A549 (cell line): ENCODE data around the gene AKR1E2. TPM values are rescaled to one million over a fixed set of nuclear protein-coding genes. Genes with fewer than 3 reads are reported as not detected.

Experiments
- ATAC-seq, 2 experiments: fragments of 200-7000 bp in 1 of 2; fragments of >200 bp in 1 of 2; cut with Nextera tagmentation in 1 of 2; cut with Tn5 transposase in 1 of 2; 3 replicates each; pipeline versions ENCODE4 v1.8.0 to v1.9.1; 2018 to 2020; ENCODE audit warnings: mild to moderate bottlenecking in 1 of 2, moderate library complexity in 1 of 2
- CTCF ChIA-PET: fragments of 300-600 bp; sonication (Branson Sonifier 250); formaldehyde crosslinking; extraction: SDS; loops from one replicate; lab custom pipeline; 2021; ENCODE audit warnings: antibody characterized with exemption, inconsistent platforms; lab: Yijun Ruan, JAX
- POLR2A ChIA-PET: fragments of 350-600 bp; formaldehyde crosslinking; extraction: SDS; loops from one replicate; lab custom pipeline; 2021; ENCODE audit warnings: antibody characterized with exemption, inconsistent platforms; lab: Yijun Ruan, JAX
- DNase-seq, 2 experiments: peaks; one replicate each; pipeline versions ENCODE4 v3.0.0 to v3.0.0-alpha.2; 2011 to 2016; ENCODE audit warnings: low read depth in 1 of 2, low spot score in 1 of 2
- FAIRE-seq: peaks from 2 replicates; lab custom pipeline; 2011; peaks lifted over from hg19 to GRCh38; lab: Jason Lieb, UNC
- H3K27ac ChIP-seq, 2 experiments: fragments of >200 bp; sonication (Bioruptor Twin); formaldehyde crosslinking; 3 replicates each; pipeline ENCODE4 v1.5.1; 2016 to 2017
- H3K4me1 ChIP-seq: fragments of >200 bp; sonication (Bioruptor Twin); formaldehyde crosslinking; 3 replicates; pipeline ENCODE4 v1.6.1; 2016
- H3K4me2 ChIP-seq: fragments of >200 bp; sonication (Bioruptor Twin); formaldehyde crosslinking; 3 replicates; pipeline ENCODE4 v1.6.1; 2016
- H3K4me3 ChIP-seq: fragments of >200 bp; sonication (Bioruptor Twin); formaldehyde crosslinking; 3 replicates; pipeline ENCODE4 v1.5.1; 2016
- H3K9me3 ChIP-seq: fragments of >200 bp; sonication (Bioruptor Twin); formaldehyde crosslinking; 3 replicates; pipeline ENCODE4 v1.6.1; 2016
- BCL3 ChIP-seq: fragments of >200 bp; sonication (Bioruptor Twin); formaldehyde crosslinking; IDR thresholded peaks from 3 replicates; pipeline ENCODE4 v1.6.1; 2016
- CTCF ChIP-seq: fragments of >200 bp; sonication (Bioruptor Twin); formaldehyde crosslinking; IDR thresholded peaks from 3 replicates; pipeline ENCODE4 v1.5.1; 2016
- FOXS1 ChIP-seq: fragments of 250-450 bp; sonication (Bioruptor Pico); IDR thresholded peaks from 2 replicates; pipeline ENCODE4 v1.5.0; 2020; ENCODE audit warnings: mild to moderate bottlenecking, moderate library complexity
- HDAC2 ChIP-seq: fragments of 200-600 bp; sonication (generic); IDR thresholded peaks from 2 replicates; pipeline ENCODE4 v1.6.1; 2016
- HOXA7 ChIP-seq: fragments of 250-450 bp; sonication (Bioruptor Pico); IDR thresholded peaks from 2 replicates; pipeline ENCODE4 v1.5.0; 2020; ENCODE audit warnings: mild to moderate bottlenecking, moderate library complexity
- HOXB13 ChIP-seq: fragments of 250-450 bp; sonication (Bioruptor Pico); IDR thresholded peaks from 2 replicates; pipeline ENCODE4 v1.5.0; 2020; ENCODE audit warnings: low read depth, mild to moderate bottlenecking, moderate library complexity
- JUN ChIP-seq, 2 experiments: fragments of >200 bp; sonication (Bioruptor Twin); formaldehyde crosslinking; IDR thresholded peaks; 2 replicates in 1 of 2; 3 replicates in 1 of 2; pipeline ENCODE4 v1.6.1; 2016 to 2017
- KDM1A ChIP-seq: fragments of 200-600 bp; sonication (generic); IDR thresholded peaks from 2 replicates; pipeline ENCODE4 v1.6.1; 2016; ENCODE audit warnings: low read depth, mild to moderate bottlenecking
- MAFK ChIP-seq: fragments of 450-650 bp; IDR thresholded peaks from 2 replicates; pipeline ENCODE4 v1.6.1; 2014; ENCODE audit not compliant: partially characterized antibody
- NPAS2 ChIP-seq: fragments of 250-450 bp; sonication (Bioruptor Pico); IDR thresholded peaks from 2 replicates; pipeline ENCODE4 v1.8.0; 2022; ENCODE audit warnings: mild to moderate bottlenecking, moderate library complexity, borderline replicate concordance
- NR3C1 ChIP-seq: fragments of >200 bp; sonication (Bioruptor Twin); formaldehyde crosslinking; IDR thresholded peaks from 3 replicates; pipeline ENCODE4 v1.6.1; 2017
- PBX3 ChIP-seq: IDR thresholded peaks from 2 replicates; pipeline ENCODE4 v1.6.1; 2012
- RAD21 ChIP-seq, 2 experiments: fragments of >200 bp in 1 of 2; sonication (Bioruptor Twin) in 1 of 2; formaldehyde crosslinking in 1 of 2; IDR thresholded peaks in 1 of 2; conservative IDR thresholded peaks in 1 of 2; 2 replicates in 1 of 2; 3 replicates in 1 of 2; pipeline ENCODE4 v1.6.1; 2012 to 2018; ENCODE audit warnings: inconsistent platforms in 1 of 2
- REST ChIP-seq: fragments of 200-600 bp; sonication (generic); IDR thresholded peaks from 2 replicates; pipeline ENCODE4 v1.6.1; 2016; ENCODE audit warnings: antibody characterized with exemption, mild to moderate bottlenecking, moderate library complexity
- RNF2 ChIP-seq: fragments of 200-600 bp; sonication (generic); IDR thresholded peaks from 2 replicates; pipeline ENCODE4 v1.6.1; 2016; ENCODE audit warnings: low read depth, mild to moderate bottlenecking, antibody characterized with exemption, moderate library complexity, borderline replicate concordance
- TP53 ChIP-seq: fragments of 250-450 bp; sonication (Bioruptor Pico); IDR thresholded peaks from 2 replicates; pipeline ENCODE4 v1.5.0; 2021; ENCODE audit warnings: mild to moderate bottlenecking, moderate library complexity
- ZC3H11A ChIP-seq: fragments of 450-650 bp; IDR thresholded peaks from 2 replicates; pipeline ENCODE4 v1.6.1; 2014; ENCODE audit warnings: antibody characterized with exemption, mild to moderate bottlenecking
- WGBS: methylation state at CpG from one replicate; pipeline ENCODE4 v1.1.6; 2017; ENCODE audit errors: missing lambda C conversion rate; 5-methylcytosine and 5-hydroxymethylcytosine counted together
- polyA plus RNA-seq, 4 experiments: library from polyadenylated mRNA; depleted of rRNA in 3 of 4; stranded (reverse); fragments of >200 nt; fragmentation: RNase III in 1 of 4; extraction: RNeasy Plus Mini Kit Qiagen cat#74134 plus additional on column Dnase treatment in 1 of 4; gene quantifications; 2 replicates in 3 of 4; 3 replicates in 1 of 4; pipeline ENCODE4 v1.2.3, GENCODE V29; 2011 to 2017
- TF ChIP-seq, protein P1 (sequence below): IDR thresholded peaks from 2 replicates; pipeline ENCODE4 v1.6.1; 2012

The AKR1E2 gene
- polyA plus RNA-seq, 2 of the 4 experiments (the other 2 are of a cell fraction), result 11.2 to 17.5 TPM

GRCh38 chr10:4825456-4825867 is 545 bp upstream of the AKR1E2 start:
- peaks cover 33% of the 10 kb centered on the region; the same call in 2 of the 3 replicates for H3K4me1 ChIP-seq
- peak overlapping the region; percentile 85 for H3K4me2 ChIP-seq
- H3K27ac ChIP-seq, result peak overlapping the region; percentile 59 to 96
- FAIRE-seq (no peak), ATAC-seq (no peak), DNase-seq (no peak)
- H3K9me3 ChIP-seq, result peaks cover 5% of the 10 kb centered on the region
- WGBS, result 97% methylated on average over 15 of the region's 16 CpGs
- POLR2A ChIA-PET, result interaction anchor here (1.0 to 1.9 kb wide), 6 partner anchors 12 to 245 kb away, joined by 4 to 18 read pairs (median 11); partner anchors contain the start of gene AKR1C1
- CTCF ChIA-PET, result interaction anchor here (0.8 to 8.0 kb wide), 7 partner anchors 11 to 608 kb away, joined by 3 to 67 read pairs (median 5); no protein-coding TSS in a partner anchor
- TF ChIP-seq RNF2 (peak; percentile 83; the same call in 1 of the 2 replicates), RAD21 (conservative IDR thresholded peaks at IDR 0.05 in 1 of 2, IDR thresholded peaks at IDR 0.05 in 1 of 2) (no peak), ZC3H11A (no peak)
- peak overlapping the region; percentile 77; the same call in 2 of the 3 replicates for H3K4me3 ChIP-seq

GRCh38 chr10:4826792-4827324 is 851 bp downstream of the AKR1E2 start:
- CTCF ChIA-PET, result interaction anchor here (0.6 to 8.0 kb wide), 11 partner anchors 9 to 1575 kb away, joined by 3 to 67 read pairs (median 4); no protein-coding TSS in a partner anchor
- Histone ChIP-seq H3K4me3 (peak overlapping the region; percentile 77), H3K4me1 (peaks cover 33% of the 10 kb centered on the region; the same call in 2 of the 3 replicates), H3K27ac (peak overlapping the region; percentile 93 to 96), H3K9me3 (peaks cover 5% of the 10 kb centered on the region), H3K4me2 (peak overlapping the region; percentile 85)
- peak; percentile 73 for TF ChIP-seq MAFK
- no peak for TF ChIP-seq HOXB13 (CRISPR knock-in tag)
- 0 out of 2 replicates have a peak, but pooled peaks have one; percentile 37 for TF ChIP-seq HOXA7 (CRISPR knock-in tag)
- TF ChIP-seq JUN (IDR thresholded peaks at IDR 0.05), result peak in 1 of 2 experiments; percentile 54; a peak in 2 of 5 replicates
- TF ChIP-seq TP53 (CRISPR knock-in tag), result no peak
- TF ChIP-seq PBX3, result 0 out of 2 replicates have a peak, but pooled peaks have one; percentile 20
- TF ChIP-seq KDM1A, result no peak
- no peak for DNase-seq
- no peak for FAIRE-seq
- WGBS, result 16% methylated on average over 13 of the region's 13 CpGs
- POLR2A ChIA-PET, result interaction anchor here (0.6 to 1.9 kb wide), 8 partner anchors 11 to 989 kb away, joined by 3 to 18 read pairs (median 8); partner anchors contain the start of gene AKR1C1
- ATAC-seq, result peak in 1 of 2 experiments; percentile 35; a peak in 3 of 6 replicates

- peaks cover 5% of the 10 kb centered on the region for H3K9me3 ChIP-seq
- ChIA-PET CTCF (interaction anchor here (0.6 to 8.0 kb wide), 7 partner anchors 9 to 1033 kb away, joined by 3 to 67 read pairs (median 3); no protein-coding TSS in a partner anchor), POLR2A (no interaction called here)
- peaks cover 33% of the 10 kb centered on the region; the same call in 2 of the 3 replicates for H3K4me1 ChIP-seq
- ATAC-seq (no peak), DNase-seq (no peak), FAIRE-seq (no peak)
- 0 out of 6 replicates have a peak overlapping the region, but pooled peaks of 1 of the 2 experiments have one; percentile 2 for H3K27ac ChIP-seq
- TF ChIP-seq, protein P1, sequence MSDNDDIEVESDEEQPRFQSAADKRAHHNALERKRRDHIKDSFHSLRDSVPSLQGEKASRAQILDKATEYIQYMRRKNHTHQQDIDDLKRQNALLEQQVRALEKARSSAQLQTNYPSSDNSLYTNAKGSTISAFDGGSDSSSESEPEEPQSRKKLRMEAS, result no peak
- TF ChIP-seq NR3C1 (no peak), CTCF (no peak), ZC3H11A (no peak), FOXS1 (CRISPR knock-in tag) (no peak)
- peak overlapping the region; percentile 85 for H3K4me2 ChIP-seq
- no peak overlapping the region for H3K4me3 ChIP-seq
- 65% methylated on average over 8 of the region's 8 CpGs for WGBS
These were observed 2.0 kb downstream of the AKR1E2 start for GRCh38 chr10:4828005-4828404.

DNA sequence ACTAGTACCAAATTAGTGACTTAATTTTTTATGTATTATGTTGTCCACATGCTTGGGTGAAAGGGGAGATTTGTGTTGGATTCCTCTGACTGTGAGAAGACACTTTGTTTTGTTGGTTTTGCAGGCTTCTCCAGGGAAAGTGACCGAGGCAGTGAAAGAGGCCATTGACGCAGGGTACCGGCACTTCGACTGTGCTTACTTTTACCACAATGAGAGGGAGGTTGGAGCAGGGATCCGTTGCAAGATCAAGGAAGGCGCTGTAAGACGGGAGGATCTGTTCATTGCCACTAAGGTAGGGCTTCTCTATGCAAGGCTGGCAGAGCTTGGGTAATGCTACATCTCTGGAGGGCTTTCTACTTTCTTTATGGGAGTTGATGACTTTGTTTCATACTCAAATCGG is 4.5 kb downstream of the AKR1E2 start:
- ChIA-PET POLR2A (no interaction called here), CTCF (interaction anchor here (1.1 to 11.1 kb wide), 4 partner anchors 10 to 19 kb away, joined by 5 to 153 read pairs (median 16); no protein-coding TSS in a partner anchor)
- H3K9me3 ChIP-seq, result peaks cover 2% of the 10 kb centered on the region
- ATAC-seq (no peak), FAIRE-seq (no peak), DNase-seq (no peak)
- H3K27ac ChIP-seq, result no peak overlapping the region
- H3K4me1 ChIP-seq, result peaks cover 32% of the 10 kb centered on the region; the same call in 2 of the 3 replicates
- H3K4me2 ChIP-seq, result no peak overlapping the region
- 95% methylated on average over 8 of the region's 8 CpGs for WGBS
- H3K4me3 ChIP-seq, result no peak overlapping the region
- TF ChIP-seq FOXS1 (CRISPR knock-in tag) (no peak), BCL3 (no peak), MAFK (no peak), RNF2 (no peak), HDAC2 (no peak), NPAS2 (CRISPR knock-in tag) (no peak), REST (no peak)
- TF ChIP-seq, protein P1, result no peak
